Activated CD4-positive, alpha-beta T cell treated with anti-CD3 and anti-CD28 coated beads, Interleukin-10, Interleukin-2, amounts not matched to agents 100 ng/mL and 50 ng/mL, durations not matched to agents 16 hours and 8 hours (primary cell): ENCODE data around the gene MIGA2.
"Not testable (repeated sequence)": the region's sequence is repeated elsewhere in the genome, so short reads cannot be mapped to it uniquely, and the experiment has no call there.

Source experiments
- DNase-seq: peaks from one replicate; pipeline ENCODE4 v3.0.0-alpha.2; 2020

MIGA2 gene

DNA sequence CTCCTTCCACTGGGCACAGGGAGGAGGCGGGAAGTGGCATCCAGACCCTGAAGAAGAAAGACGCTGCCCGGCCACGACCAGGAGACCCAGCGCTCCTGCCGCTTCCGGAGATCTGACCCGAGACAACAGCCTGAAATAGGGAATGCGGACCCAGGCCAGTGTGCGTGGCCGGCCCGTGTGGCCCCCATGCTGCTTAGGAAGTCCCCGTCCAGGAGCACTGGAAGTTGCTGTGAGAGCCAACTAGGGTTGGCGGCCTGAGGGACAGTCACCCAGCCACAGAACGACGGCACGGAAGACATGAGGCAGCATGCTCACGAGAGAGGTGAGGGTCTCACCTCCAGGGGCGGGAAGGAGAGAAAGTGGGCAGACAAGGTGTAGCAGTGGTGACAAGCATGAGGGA lies 25.3 kb upstream of the MIGA2 start:
- no peak for DNase-seq

DNA sequence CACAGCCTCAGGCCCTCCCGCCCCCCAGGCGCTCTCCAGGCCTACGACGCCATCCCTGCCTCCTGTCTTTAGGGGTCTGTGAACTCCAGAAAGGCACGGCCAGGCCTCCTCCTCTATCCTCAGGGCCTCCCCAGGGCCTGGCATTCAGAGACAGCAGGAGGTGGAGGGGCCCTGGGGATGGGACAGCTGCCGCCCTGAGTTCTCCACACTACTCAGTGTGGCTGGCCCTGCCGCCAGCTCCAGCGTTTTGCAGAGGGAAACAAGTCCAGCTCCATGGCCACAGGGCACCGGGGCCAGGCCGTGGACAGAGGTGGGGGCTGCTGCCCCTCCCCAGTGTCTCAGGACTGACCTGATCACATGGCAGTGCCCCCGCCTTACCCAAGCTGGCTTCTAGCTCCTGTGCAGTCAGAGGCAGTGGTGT lies 24.7 kb upstream of the MIGA2 start:
- DNase-seq, result no peak

DNA sequence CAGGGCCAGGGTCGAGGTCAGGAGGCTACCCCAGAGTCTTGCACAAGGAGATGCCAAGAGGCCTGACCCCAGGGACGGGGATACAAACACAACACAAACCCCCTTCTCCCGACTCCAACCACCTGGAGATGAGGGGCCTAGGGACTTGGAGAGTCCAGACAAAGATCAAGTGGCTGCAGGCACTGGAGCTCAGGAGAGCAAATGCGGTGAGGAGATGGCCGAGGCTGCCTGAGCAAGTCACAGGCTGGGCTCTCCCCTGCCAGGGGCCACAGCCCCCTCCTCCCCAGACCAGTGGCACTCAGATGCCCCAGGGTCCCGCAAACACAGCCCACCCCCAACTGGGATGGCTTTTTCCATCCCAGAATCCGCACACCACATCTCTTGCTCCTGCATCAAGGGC lies 24.1 kb upstream of the MIGA2 start:
- DNase-seq, result no peak

DNA sequence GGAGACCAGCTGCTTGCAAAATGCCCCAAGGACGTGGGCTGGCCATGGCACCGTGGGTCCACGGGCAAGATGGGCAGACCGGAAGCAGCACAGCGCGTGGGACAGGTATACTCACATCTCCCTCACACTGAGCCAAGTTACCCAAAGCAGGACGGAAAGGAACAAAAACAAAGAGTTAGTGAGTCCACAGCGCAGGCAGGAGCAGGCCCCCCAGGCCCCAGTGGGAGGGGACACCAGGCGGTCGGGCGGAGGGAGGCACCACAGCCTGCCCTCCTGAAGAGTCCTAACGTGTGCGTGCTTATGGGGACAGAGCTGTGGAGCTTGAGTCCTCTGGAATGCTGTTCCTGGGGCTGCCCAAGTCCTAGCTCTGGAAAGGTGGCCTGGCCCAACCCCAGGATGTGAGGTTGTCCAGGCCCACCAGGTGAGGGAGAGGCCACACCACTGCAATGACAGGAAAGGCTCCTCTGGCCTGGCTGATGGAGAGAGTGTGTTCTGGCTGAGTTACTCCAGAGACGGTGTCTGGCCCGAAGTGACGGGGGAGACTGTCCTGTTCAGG lies 23.5 kb upstream of the MIGA2 start:
- DNase-seq, result no peak

DNA sequence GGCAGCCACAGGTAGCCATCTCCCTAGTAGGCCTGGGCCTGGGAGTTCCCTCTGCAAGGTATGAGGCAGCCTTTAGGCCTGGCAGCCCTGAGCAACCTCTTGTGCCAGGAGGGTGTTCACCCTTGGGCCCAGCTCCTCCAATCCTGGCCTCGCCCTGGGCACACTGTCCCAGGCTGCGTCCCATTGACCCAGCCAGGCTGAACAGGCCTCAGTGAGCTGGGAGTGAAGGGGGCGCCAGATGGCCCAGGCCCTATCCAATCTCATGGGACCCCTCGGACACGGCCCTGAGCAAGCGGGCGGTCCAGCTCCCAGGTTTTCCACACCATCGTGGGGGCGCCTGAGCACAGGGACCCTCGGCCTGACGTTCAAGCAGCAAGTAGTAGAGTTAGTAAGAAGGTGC lies 22.8 kb upstream of the MIGA2 start:
- DNase-seq, result no peak

DNA sequence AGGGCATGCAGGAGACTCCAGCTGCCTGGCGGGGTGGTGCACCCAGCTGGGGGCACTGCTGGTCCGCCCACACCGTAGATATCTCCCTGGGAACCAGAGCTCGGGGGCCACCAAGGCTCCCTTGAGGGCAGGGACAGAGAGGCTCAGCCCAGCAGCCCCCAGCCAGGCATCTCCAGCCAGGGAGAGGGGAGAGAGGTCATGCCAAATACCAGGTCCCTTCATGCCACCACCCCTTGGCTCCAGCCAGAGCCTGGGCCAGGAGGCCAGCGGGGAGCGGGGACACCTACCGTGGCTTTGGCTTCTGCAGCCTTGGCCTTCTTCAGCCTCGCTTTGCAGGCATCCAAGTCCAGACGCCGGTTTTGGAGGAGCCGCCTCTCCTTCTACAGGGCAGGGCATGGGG lies 22.3 kb upstream of the MIGA2 start:
- no peak for DNase-seq

DNA sequence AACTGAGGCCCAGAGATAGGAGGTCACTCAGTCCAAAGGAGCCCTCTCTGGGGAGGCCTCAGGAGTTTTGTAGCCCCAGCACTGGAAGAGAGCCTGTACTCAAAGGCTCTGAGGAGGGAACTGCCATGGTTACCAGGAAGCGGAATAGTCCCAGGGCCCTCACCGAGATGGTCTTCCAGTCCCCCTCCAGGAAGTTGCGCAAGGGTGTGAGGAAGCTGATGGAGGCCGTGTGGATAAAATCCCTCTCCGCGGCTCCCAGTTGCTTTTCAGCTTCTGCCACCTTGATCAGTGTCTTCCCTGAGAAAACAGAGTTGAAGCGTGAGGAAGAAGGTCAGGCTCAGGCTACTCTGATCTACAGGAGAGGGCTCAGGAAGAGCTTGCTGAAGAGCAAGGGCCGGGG lies 21.8 kb upstream of the MIGA2 start:
- no peak for DNase-seq

DNA sequence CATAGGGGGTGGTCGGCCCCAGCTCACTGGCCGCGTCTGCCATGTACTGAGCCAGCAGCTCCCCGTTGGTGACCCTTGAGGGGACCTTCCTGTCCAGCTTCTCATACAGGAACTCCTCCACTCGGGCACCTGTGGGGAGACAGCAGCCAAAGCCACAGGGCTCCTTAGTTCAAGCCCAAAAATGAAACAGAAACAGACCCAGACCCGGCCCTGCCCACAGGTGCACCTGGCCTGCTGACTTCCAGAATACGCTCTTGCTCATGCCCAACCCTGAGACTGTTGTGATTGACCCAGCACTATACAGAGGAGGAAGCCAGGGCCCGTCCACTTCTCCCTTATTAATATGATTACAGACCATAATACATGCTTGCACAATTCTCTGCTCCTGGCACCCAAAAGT lies 15.3 kb upstream of the MIGA2 start:
- DNase-seq, result no peak

DNA sequence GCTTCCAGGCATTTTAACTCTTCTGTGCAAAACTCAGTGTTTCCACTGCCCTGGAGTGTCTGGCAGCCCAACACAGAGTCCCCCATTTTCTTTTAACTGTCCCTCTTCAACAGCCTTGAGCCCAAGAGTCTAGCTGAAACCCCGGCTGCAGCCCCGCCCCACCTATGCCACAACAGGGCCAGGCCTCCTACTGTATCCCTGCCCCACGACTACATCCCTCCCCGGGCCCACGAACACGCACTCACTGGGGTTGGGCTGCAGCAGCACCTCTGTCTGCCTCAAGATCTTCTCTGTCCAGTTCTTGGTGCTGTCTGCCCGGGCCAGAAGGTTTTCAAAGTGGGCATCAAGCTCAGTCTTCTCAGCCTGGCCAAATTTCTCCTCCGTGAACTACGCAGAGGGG lies 14.4 kb upstream of the MIGA2 start:
- DNase-seq, result no peak

DNA sequence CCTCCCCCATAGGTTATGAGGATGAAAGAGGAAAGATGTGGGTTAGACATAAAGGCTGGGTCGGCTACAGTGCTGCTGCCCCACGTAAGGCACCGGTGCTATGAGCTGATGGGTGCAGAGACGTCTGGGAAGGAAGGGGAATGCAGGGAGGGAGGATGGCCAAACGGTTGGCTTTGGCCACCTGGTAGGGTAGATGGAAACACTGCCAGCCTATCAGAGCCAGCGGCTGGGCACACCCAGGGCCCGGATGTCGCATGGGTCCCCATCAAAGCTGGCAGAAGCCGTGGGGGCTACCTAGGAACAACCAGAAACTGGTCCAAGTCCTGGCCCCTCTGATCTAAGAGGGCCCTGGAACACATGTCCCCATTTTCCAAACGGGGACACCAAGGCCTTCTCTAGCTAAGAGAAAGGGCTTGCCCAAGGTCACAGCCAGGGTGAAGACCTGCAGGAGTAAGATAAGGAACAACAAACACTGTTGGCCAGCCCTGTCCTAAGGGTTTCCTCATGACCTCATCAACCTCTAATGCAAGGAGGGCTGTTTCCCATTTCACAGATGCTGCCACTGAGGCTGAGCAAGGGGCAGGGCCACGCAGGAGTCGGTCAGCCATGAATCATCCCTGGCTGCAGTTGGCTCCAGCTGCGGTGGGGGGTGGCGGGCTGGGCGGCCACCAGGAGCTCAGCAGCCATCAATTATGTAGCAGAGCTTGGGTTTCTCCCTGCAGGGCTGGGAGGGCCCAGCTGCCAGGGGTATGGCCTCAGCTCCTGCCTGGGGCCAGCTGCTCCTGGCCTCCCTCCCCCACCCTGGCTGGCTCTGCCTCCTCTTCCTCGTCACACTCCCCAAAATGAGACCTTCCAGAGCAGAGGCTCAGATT lies 13.2 kb upstream of the MIGA2 start:
- DNase-seq, result no peak

DNA sequence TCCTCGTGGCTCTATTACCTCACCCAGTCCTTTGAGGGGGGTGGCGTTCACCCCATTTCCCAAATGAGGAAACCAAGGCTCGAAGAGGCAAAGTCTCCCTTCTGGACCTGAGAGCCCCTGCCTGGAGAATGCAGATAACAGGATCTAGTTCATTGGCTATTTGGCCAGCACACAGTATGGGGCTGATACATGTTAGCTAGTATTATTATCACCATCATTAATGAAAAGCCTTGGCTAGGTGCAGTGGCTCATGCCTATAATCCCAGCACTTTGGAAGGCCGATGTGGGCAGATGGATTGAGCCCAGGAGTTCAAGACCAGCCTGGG lies 12.6 kb upstream of the MIGA2 start:
- no peak for DNase-seq

DNA sequence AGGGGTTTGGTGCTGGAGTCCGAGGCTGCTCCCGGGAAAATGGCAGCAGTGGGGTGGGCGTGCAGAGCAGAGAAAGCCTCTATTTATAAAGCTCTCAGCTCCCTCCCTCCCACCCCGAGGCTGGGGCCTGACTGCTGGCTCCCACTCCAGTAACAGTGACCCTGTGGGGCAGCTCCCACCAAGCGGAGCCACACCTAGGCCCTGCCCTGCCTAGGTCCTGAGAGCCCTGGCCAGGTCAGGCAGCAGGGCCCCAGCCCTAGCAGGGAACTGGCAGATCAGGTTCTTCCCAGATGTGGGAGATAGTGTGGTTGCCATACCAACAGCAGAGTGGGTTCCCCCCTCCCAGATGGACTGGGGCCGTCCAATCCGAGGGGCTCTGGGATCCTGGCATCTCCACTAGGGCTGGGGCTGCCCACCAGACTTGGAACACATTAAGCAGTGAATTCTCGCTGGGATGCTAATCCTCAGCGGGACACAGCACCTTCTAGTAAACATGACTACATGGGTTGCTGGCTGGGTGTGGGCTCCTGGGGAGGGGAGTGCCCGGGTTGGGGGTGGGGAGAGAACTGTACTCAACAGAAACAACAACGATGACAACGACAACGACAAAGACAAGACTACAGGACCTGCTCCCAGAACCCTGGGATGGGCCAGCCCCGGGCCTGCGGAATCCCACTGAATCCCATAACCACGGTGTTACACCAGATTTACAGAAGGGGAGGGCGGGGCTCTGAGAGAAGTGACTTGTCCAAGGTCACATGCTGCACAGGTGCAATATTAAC lies 9.8 kb upstream of the MIGA2 start:
- no peak for DNase-seq

DNA sequence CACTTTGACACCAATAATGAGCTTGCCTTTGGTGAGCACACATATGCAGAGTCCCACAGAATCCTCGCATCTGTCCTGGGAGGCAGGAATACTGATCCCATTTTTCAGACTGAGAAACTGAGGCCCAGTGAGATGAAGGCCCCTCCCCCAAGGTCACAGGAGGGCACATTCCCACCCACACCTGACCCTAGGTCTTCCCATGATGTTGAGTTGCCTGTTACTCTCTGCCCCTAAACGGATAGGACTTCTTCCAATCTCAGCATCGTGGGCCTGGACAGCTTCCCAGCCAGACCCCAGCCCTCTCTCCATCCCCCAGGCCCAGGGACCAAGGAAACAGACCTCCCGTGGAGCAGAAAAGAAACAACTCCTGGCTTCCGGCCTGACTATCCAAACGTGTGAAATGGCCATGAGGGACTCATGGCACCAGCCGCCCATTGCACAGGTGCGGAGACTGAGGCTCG lies 9.2 kb upstream of the MIGA2 start:
- DNase-seq, result peak; percentile 18

DNA sequence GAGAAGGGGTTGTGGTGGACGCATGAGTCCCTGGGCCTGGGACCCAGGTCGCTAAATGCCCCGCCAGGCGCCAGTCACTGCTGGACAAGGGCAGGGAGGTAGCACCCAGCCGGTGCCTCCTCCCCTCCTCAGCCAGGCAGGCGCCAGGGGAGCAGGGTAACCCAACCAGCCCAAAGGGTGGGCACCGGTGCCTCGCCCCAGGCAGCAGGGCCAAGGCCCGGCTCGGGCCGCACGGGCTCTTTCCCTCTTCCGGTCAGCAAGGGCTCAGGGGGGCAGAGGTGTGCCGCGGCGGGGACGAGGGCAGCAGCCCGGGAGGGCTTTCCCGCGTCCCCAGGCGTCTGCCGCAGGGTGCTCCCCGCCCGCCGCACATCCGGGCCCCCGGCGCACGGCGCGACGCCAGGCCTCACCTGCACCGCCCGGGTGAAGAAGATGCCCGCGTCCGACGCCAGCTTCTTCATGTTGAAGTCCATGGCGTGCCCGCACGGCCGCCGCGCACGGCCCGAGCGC lies 8.7 kb upstream of the MIGA2 start:
- DNase-seq, result peak; percentile 76

DNA sequence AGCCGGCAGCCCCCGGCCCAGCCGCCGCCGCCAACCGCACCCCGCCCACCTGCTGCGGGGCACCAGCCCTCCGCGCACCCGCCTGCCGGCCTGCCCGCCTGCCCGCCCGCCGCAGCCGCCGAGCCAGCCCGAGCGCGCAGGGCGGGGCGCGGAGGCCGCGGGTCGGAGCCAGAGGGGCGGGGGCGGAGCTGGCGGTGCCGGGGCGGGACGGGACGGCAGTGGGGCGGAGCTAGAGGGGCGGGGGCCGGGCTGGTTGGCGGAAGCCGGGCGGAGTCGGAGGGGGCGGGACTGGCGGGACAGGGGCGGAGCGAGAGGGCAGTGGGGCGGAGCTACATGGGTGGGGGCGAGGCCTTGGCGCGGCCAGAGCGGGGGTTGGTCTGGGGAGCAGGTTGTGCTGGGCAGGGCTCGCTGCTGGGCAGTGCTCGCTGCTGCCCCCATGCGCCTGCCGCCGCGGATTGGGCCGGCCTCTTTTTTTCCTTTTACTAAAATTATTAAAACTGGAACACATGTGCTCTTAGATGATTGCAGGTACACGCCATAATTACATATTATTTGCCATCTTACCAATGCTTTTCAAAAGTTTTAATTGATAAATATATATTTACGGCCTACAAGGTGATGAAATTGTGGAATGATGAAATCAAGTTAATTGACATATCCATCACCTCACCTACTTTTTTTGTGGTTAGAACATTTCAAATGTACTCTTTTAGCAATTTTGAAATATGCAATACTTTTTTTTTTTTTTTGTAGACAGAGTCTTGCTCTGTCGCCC lies 8.0 kb upstream of the MIGA2 start, which contains the start of gene SH3GLB2:
Gene SH3GLB2 (minus strand): TSS at position 140 of the 775 bp plus-strand sequence. CDS start 177 bp downstream, outside the sequence.
- DNase-seq, result peak; percentile 97

DNA sequence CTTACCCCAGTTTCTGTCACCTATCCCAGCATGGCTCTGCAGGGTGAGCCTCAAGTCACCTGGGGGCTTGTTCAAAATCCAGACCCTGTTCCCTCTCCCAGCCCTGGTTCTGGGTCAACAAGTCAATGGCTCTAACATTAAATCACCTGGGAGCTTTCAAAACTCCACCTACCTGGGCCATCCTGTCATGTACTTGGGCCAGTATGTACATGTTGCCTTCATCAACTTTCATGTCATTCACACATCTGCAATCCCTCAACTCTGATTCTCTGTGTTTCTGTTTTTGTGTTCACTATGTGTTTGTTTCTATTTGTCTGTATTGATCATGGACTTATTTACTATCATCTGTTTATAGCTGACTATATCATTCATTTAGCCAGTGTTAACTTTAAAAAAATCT lies 6.2 kb upstream of the MIGA2 start:
- DNase-seq, result no peak

DNA sequence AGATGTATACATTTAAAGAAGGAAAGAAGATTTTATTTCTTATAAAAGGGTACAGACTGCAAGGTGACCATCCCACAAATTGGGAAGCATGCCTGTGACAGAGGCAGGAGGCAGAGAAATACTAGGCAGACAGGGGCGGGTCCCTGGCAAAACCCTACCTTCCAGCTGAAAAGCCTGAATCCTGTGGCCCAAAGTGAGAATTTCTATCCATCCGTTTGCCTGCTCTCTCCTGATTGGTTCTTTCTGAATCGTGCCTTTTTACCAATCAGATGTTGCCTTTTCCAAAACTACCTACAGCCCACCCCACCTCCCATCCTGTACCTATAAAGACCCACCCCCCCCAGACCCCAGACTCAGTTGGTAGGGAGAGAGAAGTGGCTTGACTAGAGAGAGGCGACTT lies 4.9 kb upstream of the MIGA2 start:
- no peak for DNase-seq

DNA sequence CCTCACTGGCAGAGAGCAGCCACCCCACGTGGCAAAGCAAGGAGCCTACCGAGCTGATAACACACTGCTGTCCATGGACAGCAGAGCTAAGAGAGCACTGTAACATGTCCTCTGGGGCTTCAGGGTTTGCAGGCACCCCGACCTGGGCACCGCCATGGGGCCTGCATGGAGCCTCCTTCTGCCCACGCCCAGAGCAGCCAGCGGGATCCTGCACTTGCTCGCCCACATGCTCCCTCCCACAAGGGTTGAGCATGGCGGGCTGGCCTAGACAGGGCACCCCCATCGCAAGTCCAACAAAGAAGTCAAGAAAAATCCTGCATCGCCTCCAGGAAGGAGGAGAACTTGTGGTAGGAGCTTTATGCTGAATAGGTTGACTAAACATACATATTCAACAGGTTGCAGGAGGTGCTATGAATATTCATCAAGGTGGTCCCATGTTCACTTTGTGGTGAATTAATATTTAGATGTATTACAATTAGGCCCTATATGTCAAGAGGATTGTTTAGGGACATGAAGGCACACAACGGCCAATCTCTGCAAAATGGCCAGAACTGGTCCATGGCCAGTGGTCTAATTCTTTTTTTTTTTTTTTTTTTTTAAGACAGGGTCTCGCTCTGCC lies 3.8 kb upstream of the MIGA2 start:
- no peak for DNase-seq

DNA sequence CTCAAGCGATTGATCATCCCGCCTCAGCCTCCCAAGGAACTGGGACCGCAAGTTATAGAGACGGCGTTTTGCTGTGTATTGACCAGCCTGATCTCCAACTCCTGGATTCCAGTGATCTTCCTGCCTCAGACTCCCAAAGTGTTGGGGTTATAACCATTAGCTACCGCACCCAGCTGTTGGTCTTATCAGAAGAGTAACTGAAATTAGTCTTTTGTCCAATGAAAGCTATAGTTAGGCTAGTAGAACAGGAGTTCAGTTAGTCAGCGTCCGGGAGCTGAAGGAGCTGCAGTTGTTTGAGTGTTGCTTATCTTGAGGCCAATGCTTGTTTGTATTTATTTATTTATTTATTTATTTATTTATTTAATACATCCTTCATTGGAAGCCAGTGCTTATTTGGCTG lies 3.2 kb upstream of the MIGA2 start:
- no peak for DNase-seq

DNA sequence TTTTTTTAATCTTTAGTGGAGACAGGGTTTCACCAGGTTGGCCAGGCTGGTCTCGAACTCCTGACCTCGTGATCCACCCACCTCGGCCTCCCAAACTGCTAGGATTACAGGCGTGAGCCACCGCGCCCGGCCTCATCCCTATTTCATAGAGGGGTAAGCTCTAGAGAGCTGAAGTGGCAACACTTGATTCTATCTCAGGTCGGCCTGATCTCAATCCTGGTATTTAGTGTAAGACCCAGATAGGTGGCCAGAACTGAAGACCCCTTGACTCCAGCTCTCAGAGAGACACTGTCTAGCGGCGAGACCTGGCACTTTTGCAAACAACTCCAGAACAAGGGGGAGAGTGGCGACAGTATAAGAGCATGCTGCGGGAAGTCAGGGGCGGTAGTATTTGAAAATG lies 588 bp upstream of the MIGA2 start:
- not testable (repeated sequence) for DNase-seq

DNA sequence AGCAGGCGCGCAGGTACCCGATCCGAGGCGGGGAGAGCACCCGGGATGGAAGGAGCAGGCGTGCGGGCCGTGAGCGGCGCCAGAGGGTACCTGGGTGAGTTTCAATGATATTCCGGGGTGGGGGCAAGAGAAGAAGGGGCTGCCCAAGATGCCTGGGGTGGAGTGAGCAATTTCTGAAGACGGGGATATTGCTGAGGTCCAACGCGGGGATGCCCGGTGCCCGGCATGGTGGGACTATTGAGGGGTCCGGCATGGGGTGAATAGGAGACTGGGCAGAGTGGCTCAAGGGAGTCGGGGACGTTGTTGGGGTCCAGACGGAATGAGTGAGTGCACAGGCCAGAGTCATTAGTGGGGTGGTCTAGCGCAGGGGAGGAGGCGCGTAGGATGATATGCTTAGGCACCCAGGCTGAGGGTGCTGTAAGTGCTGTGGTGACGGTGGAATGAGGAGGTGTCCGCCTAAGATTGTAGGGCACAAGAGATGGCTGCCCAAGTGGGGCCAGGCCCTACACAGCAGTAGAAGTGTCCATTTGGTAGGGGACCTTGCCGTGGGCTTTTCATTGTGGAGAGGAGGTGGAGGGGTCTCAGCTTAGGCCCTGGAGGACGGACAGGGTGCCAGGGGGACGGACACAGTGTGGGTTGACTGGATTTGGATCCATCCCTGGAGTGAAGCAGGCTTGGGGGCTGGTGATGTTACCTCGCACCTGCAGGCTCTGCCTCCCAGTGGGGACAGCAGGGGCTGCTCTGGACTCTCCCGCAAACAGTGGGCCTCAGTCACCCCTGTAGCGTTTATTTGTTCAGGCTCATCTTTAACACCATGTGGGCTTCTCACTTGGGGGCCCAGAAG lies 719 bp downstream of the MIGA2 start:
- no peak for DNase-seq

DNA sequence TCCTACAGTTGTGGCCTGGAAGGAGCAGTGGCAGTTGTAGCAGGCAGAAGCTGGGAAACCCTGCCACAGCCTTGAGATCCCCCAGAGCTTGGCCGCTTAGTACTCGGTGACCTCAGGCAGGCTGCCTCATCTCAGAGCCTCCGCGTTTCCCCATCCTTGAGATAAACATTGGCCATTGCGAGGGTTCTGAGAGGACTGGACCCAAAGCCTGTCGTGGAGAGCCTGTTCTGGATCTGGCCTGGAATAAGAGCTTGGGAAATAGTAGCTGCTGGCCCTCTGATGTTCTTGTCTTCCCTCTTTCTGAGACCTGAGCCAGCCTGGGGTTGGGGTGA lies 1.3 kb downstream of the MIGA2 start:
- DNase-seq, result no peak
